ENCODE results near the gene KMT5B. TPM values are rescaled to one million over a fixed set of nuclear protein-coding genes. Genes with fewer than 3 reads are reported as not detected.
"Not testable (repeated sequence)": the region's sequence is repeated elsewhere in the genome, so short reads cannot be mapped to it uniquely, and the experiment has no call there.

Gene KMT5B
- total and polyA plus RNA-seq, 2 donors (not counting 1 experiment from before 2014, with no cell fraction given) = 13.0 to 24.3 TPM

DNA sequence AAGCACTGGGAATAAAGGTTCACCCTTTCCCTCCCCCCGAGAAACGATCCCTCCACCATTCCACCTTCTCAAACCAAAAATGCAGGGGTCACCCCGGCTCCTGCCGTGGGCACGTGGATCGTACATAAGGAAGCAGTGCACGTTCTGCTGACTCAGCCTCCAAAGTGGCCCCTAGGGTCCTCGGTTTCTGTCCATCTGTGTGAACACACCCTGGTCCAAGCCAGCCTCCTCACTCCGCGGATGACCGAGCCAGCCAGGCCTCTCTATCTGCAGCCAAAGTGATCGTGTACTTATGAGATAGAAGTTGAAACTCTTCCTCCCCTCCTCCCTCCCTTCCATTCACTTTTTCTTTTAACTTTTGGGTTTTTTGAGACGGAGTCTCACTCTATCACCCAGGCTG lies 42.4 kb upstream of the KMT5B start:
- H4K20me1 ChIP-seq (ENCODE audit: control insufficient read depth, extremely low read depth, insufficient read depth, low read length) = no peaks in the 10 kb centered on the region
- no peaks in the 10 kb centered on the region for H3K79me2 ChIP-seq (ENCODE audit: control insufficient read depth, insufficient read depth, low read length)
- H3K4me1 ChIP-seq (ENCODE audit: control insufficient read depth, extremely low read depth, insufficient read depth, low read length) = peaks cover 13% of the 10 kb centered on the region
- H3K9me3 ChIP-seq (ENCODE audit: control insufficient read depth, insufficient read depth, low read depth, low read length) = no peaks in the 10 kb centered on the region
- TF ChIP-seq CTCF (conservative IDR thresholded peaks at IDR 0.05 in 1 of 2, IDR thresholded peaks at IDR 0.05 in 1 of 2; ENCODE audit: low read depth in 1 of 2, low read length in 2 of 2) = no peak
- TF ChIP-seq EZH2 (IDR thresholded peaks at IDR 0.05; ENCODE audit: low read length, missing control alignments) = no peak
- H3K9ac ChIP-seq (ENCODE audit: insufficient read depth, low read length) = no peak overlapping the region
- no peak overlapping the region for H3K4me3 ChIP-seq (replicated peaks in 1 of 4; ENCODE audit: control extremely low read depth in 1 of 4, insufficient read depth in 1 of 4, low read depth in 3 of 4, low read length in 4 of 4)
- no peak for DNase-seq (ENCODE audit: low read depth in 2 of 2)
- H3K4me2 ChIP-seq (ENCODE audit: extremely low read depth, insufficient read depth, low read length) = no peak overlapping the region
- peaks cover 3% of the 10 kb centered on the region for H3K27me3 ChIP-seq (ENCODE audit: control insufficient read depth, insufficient read depth, low read length)
- no peaks in the 10 kb centered on the region for H3K36me3 ChIP-seq (ENCODE audit: control insufficient read depth, insufficient read depth, low read length)
- no peak overlapping the region for H2AFZ ChIP-seq (ENCODE audit: low read length)
- H3K27ac ChIP-seq (ENCODE audit: insufficient read depth, low read length) = no peak overlapping the region

DNA sequence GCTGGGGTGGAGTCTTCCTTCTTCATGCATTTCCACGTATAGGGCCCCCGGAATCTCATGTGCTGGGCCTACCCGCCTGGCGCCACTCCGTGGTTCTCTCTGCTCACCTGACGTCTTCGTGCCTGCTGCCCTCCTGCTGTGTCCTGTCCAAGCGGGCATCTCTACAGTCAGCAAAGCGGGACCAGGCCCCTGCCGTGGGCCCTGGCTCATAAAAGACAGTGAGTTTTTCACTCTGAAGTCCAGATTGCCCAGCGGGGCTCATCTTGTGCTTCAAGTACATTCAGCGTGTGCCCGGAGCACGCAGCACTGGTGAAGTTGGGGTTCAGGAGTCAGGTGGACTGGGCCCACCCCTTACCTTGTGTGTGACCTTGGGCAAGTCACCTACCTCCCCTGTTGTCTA lies 41.3 kb upstream of the KMT5B start:
- Histone ChIP-seq H4K20me1 (ENCODE audit: control insufficient read depth, extremely low read depth, insufficient read depth, low read length) (no peaks in the 10 kb centered on the region), H3K36me3 (ENCODE audit: control insufficient read depth, insufficient read depth, low read length) (no peaks in the 10 kb centered on the region), H3K9me3 (ENCODE audit: control insufficient read depth, insufficient read depth, low read depth, low read length) (no peaks in the 10 kb centered on the region), H3K27me3 (ENCODE audit: control insufficient read depth, insufficient read depth, low read length) (peaks cover 3% of the 10 kb centered on the region), H2AFZ (ENCODE audit: low read length) (no peak overlapping the region), H3K4me1 (ENCODE audit: control insufficient read depth, extremely low read depth, insufficient read depth, low read length) (peaks cover 13% of the 10 kb centered on the region), H3K4me3 (replicated peaks in 1 of 4; ENCODE audit: control extremely low read depth in 1 of 4, insufficient read depth in 1 of 4, low read depth in 3 of 4, low read length in 4 of 4) (no peak overlapping the region), H3K27ac (ENCODE audit: insufficient read depth, low read length) (no peak overlapping the region), H3K79me2 (ENCODE audit: control insufficient read depth, insufficient read depth, low read length) (no peaks in the 10 kb centered on the region), H3K9ac (ENCODE audit: insufficient read depth, low read length) (no peak overlapping the region), H3K4me2 (ENCODE audit: extremely low read depth, insufficient read depth, low read length) (no peak overlapping the region)
- DNase-seq (ENCODE audit: low read depth in 2 of 2) = no peak
- TF ChIP-seq CTCF (conservative IDR thresholded peaks at IDR 0.05 in 1 of 2, IDR thresholded peaks at IDR 0.05 in 1 of 2; ENCODE audit: low read depth in 1 of 2, low read length in 2 of 2) = no peak
- no peak for TF ChIP-seq EZH2 (IDR thresholded peaks at IDR 0.05; ENCODE audit: low read length, missing control alignments)

GRCh38 chr11:68251765-68252164 lies 38.7 kb upstream of the KMT5B start:
- Histone ChIP-seq H3K27ac (ENCODE audit: insufficient read depth, low read length) (no peak overlapping the region), H3K27me3 (ENCODE audit: control insufficient read depth, insufficient read depth, low read length) (peaks cover 3% of the 10 kb centered on the region), H3K9ac (ENCODE audit: insufficient read depth, low read length) (no peak overlapping the region), H4K20me1 (ENCODE audit: control insufficient read depth, extremely low read depth, insufficient read depth, low read length) (no peaks in the 10 kb centered on the region), H3K4me3 (replicated peaks in 1 of 4; ENCODE audit: control extremely low read depth in 1 of 4, insufficient read depth in 1 of 4, low read depth in 3 of 4, low read length in 4 of 4) (no peak overlapping the region), H2AFZ (ENCODE audit: low read length) (no peak overlapping the region), H3K9me3 (ENCODE audit: control insufficient read depth, insufficient read depth, low read depth, low read length) (no peaks in the 10 kb centered on the region), H3K4me2 (ENCODE audit: extremely low read depth, insufficient read depth, low read length) (no peak overlapping the region), H3K79me2 (ENCODE audit: control insufficient read depth, insufficient read depth, low read length) (no peaks in the 10 kb centered on the region), H3K36me3 (ENCODE audit: control insufficient read depth, insufficient read depth, low read length) (no peaks in the 10 kb centered on the region), H3K4me1 (ENCODE audit: control insufficient read depth, extremely low read depth, insufficient read depth, low read length) (peaks cover 6% of the 10 kb centered on the region)
- TF ChIP-seq EZH2 (IDR thresholded peaks at IDR 0.05; ENCODE audit: low read length, missing control alignments) (no peak), CTCF (conservative IDR thresholded peaks at IDR 0.05 in 1 of 2, IDR thresholded peaks at IDR 0.05 in 1 of 2; ENCODE audit: low read depth in 1 of 2, low read length in 2 of 2) (no peak)
- DNase-seq (ENCODE audit: low read depth in 2 of 2) = no peak

DNA sequence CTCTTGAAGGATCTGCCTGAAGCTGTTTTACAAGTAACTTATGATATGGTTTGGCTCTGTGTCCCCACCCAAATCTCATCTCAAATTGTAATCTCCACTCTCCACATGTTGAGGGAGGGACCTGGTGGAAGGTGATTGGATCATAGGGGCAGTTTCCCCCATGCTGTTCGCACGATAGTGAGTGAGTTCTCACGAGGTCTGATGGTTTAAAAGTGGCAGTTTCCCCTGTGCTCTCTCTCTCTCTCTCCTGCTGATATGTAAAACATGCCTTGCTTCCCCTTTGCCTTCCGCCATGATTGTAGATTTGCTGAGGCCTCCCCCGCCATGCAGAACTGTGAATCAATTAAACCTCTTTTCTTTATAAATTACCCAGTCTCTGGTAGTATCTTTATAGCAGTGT lies 31.8 kb upstream of the KMT5B start:
- H3K9ac ChIP-seq (ENCODE audit: insufficient read depth, low read length); H3K4me3 ChIP-seq (replicated peaks in 1 of 4; ENCODE audit: control extremely low read depth in 1 of 4, insufficient read depth in 1 of 4, low read depth in 3 of 4, low read length in 4 of 4); H3K27me3 ChIP-seq (ENCODE audit: control insufficient read depth, insufficient read depth, low read length); H2AFZ ChIP-seq (ENCODE audit: low read length); H3K4me1 ChIP-seq (ENCODE audit: control insufficient read depth, extremely low read depth, insufficient read depth, low read length); H4K20me1 ChIP-seq (ENCODE audit: control insufficient read depth, extremely low read depth, insufficient read depth, low read length); H3K4me2 ChIP-seq (ENCODE audit: extremely low read depth, insufficient read depth, low read length); H3K27ac ChIP-seq (ENCODE audit: insufficient read depth, low read length); DNase-seq (ENCODE audit: low read depth in 2 of 2); H3K79me2 ChIP-seq (ENCODE audit: control insufficient read depth, insufficient read depth, low read length); H3K36me3 ChIP-seq (ENCODE audit: control insufficient read depth, insufficient read depth, low read length); H3K9me3 ChIP-seq (ENCODE audit: control insufficient read depth, insufficient read depth, low read depth, low read length): not testable (repeated sequence)

DNA sequence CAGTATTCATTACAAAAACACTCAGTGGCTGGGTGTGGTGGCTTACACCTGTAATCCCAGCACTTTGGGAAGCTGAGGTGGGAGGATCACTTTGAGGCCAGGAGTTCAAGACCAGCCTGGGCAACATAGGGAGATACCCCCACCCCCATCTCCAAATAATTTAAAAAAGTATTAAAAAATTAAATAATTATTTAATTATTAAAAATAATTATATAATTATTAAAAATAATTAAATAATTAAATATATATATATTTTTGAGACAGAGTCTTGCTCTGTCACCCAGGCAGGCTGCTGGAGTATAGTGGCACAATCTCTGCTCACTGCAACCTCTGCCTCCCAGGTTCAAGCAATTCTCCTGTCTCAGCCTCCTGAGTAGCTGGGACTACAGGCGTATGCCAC lies 30.8 kb upstream of the KMT5B start:
- not testable (repeated sequence) for H3K9ac ChIP-seq (ENCODE audit: insufficient read depth, low read length); H3K27me3 ChIP-seq (ENCODE audit: control insufficient read depth, insufficient read depth, low read length); H3K79me2 ChIP-seq (ENCODE audit: control insufficient read depth, insufficient read depth, low read length); H3K4me2 ChIP-seq (ENCODE audit: extremely low read depth, insufficient read depth, low read length); H3K36me3 ChIP-seq (ENCODE audit: control insufficient read depth, insufficient read depth, low read length); H4K20me1 ChIP-seq (ENCODE audit: control insufficient read depth, extremely low read depth, insufficient read depth, low read length); H2AFZ ChIP-seq (ENCODE audit: low read length); H3K4me3 ChIP-seq (replicated peaks in 1 of 4; ENCODE audit: control extremely low read depth in 1 of 4, insufficient read depth in 1 of 4, low read depth in 3 of 4, low read length in 4 of 4); H3K27ac ChIP-seq (ENCODE audit: insufficient read depth, low read length); DNase-seq (ENCODE audit: low read depth in 2 of 2); H3K9me3 ChIP-seq (ENCODE audit: control insufficient read depth, insufficient read depth, low read depth, low read length); H3K4me1 ChIP-seq (ENCODE audit: control insufficient read depth, extremely low read depth, insufficient read depth, low read length)

Measured in fibroblast of lung (primary cell).